Measurements from ENCODE around the gene MUC5B. TPM values are rescaled to one million over a fixed set of nuclear protein-coding genes. Genes with fewer than 3 reads are reported as not detected.

MUC5B gene
- total RNA-seq, 1 donor from 2014 or later = not detected

DNA sequence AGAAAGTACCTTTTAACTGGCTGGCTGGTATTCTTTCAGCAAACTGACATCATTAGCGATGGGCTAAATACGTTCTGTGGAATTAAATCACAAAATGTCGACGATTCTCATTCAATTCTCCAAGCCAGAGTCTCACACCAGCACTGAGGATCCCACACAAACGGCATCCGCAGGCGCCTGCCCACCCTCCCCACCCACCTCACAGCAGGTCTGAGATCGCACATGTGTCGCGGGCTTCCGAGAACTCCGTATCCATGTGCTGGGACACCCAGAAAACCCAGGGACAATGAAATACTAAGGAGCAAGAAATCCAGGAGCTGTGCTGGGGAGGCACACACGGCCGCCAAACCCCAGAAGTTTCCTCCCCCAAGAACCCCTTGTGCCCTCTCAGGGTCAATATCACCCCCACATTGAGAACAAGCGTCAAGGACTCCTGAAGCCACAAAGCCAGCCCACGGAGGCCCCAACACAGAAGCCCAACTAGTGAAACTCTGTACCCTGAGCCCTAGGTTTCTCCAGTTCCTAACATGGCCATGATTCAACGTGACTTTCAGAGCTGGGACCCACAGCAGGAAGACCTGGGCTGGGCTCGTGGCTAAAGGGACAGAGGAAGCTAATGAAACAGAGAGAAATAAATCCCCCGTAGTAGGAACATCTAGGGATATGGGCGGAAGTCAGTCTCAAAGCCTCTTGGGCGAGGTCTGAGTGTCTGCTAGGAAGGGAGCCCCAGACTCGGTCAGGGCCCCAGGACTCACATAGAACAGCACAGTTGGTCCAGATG lies 78.5 kb downstream of the MUC5B start:
- DNase-seq (ENCODE audit: low spot score, unreplicated experiment) = peak; percentile 1
- no peak for TF ChIP-seq CTCF (IDR thresholded peaks at IDR 0.05; ENCODE audit: unreplicated experiment)

DNA sequence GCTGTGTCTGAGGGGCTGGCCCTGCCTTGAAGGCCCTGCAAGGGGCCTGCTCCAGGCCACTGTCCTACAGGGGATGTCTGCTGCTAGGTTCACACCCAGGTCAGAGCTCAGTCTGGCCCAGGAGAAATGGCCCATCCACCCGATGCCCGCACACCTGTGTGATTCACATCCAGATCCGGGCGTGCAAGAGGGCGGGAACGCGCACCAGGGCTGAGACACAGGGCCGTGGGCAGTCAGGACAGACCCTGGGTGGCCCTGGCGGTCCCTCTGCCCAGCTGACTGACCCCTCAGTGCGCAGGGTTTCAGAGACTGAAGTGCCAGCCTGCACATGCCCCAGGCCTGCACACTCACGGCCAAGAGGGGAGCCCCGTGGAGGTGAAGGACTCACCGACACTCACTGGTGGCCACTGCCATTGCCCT lies 79.2 kb downstream of the MUC5B start:
- no peak for TF ChIP-seq CTCF (IDR thresholded peaks at IDR 0.05; ENCODE audit: unreplicated experiment)
- no peaks in the 10 kb centered on the region for H3K27me3 Mint-ChIP-seq
- no peaks in the 10 kb centered on the region for H3K9me3 Mint-ChIP-seq (ENCODE audit: low read depth)
- H3K4me3 Mint-ChIP-seq (ENCODE audit: low read depth) = no peak overlapping the region
- peaks cover 1% of the 10 kb centered on the region for H3K36me3 Mint-ChIP-seq (ENCODE audit: insufficient read depth)
- peaks cover 40% of the 10 kb centered on the region for H3K4me1 Mint-ChIP-seq (ENCODE audit: low read depth)
- H3K27ac Mint-ChIP-seq = no peak overlapping the region
- DNase-seq (ENCODE audit: low spot score, unreplicated experiment) = no peak

More for the DNA sequence above, 78.5 kb downstream of the MUC5B start:
- peaks cover 1% of the 10 kb centered on the region for H3K36me3 Mint-ChIP-seq (ENCODE audit: insufficient read depth)
- H3K9me3 Mint-ChIP-seq (ENCODE audit: low read depth) = no peaks in the 10 kb centered on the region
- H3K27me3 Mint-ChIP-seq = no peaks in the 10 kb centered on the region
- H3K27ac Mint-ChIP-seq = no peak overlapping the region
- no peak overlapping the region for H3K4me3 Mint-ChIP-seq (ENCODE audit: low read depth)
- H3K4me1 Mint-ChIP-seq (ENCODE audit: low read depth) = peaks cover 37% of the 10 kb centered on the region

- DNase-seq (ENCODE audit: low spot score, unreplicated experiment) = no peak
- peaks cover 1% of the 10 kb centered on the region for H3K36me3 Mint-ChIP-seq (ENCODE audit: insufficient read depth)
- H3K27ac Mint-ChIP-seq = peak overlapping the region; percentile 62
- no peak overlapping the region for H3K4me3 Mint-ChIP-seq (ENCODE audit: low read depth)
- H3K4me1 Mint-ChIP-seq (ENCODE audit: low read depth) = peaks cover 40% of the 10 kb centered on the region
- no peaks in the 10 kb centered on the region for H3K9me3 Mint-ChIP-seq (ENCODE audit: low read depth)
- no peak for TF ChIP-seq CTCF (IDR thresholded peaks at IDR 0.05; ENCODE audit: unreplicated experiment)
- H3K27me3 Mint-ChIP-seq = no peaks in the 10 kb centered on the region
These were observed 79.7 kb downstream of the MUC5B start for GRCh38 chr11:1302461-1303125.

GRCh38 chr11:1303126-1303821 lies 80.4 kb downstream of the MUC5B start:
- no peak overlapping the region for H3K4me3 Mint-ChIP-seq (ENCODE audit: low read depth)
- H3K27ac Mint-ChIP-seq = no peak overlapping the region
- no peaks in the 10 kb centered on the region for H3K27me3 Mint-ChIP-seq
- no peaks in the 10 kb centered on the region for H3K9me3 Mint-ChIP-seq (ENCODE audit: low read depth)
- no peak for DNase-seq (ENCODE audit: low spot score, unreplicated experiment)
- H3K4me1 Mint-ChIP-seq (ENCODE audit: low read depth) = peaks cover 43% of the 10 kb centered on the region
- peaks cover 1% of the 10 kb centered on the region for H3K36me3 Mint-ChIP-seq (ENCODE audit: insufficient read depth)
- peak; percentile 27 for TF ChIP-seq CTCF (IDR thresholded peaks at IDR 0.05; ENCODE audit: unreplicated experiment)

GRCh38 chr11:1303973-1304372 lies 81.1 kb downstream of the MUC5B start:
- TF ChIP-seq CTCF (IDR thresholded peaks at IDR 0.05; ENCODE audit: unreplicated experiment) = no peak
- Mint-ChIP-seq H3K4me1 (ENCODE audit: low read depth) (peaks cover 44% of the 10 kb centered on the region), H3K9me3 (ENCODE audit: low read depth) (no peaks in the 10 kb centered on the region), H3K27ac (peak overlapping the region; percentile 65), H3K36me3 (ENCODE audit: insufficient read depth) (peaks cover 1% of the 10 kb centered on the region), H3K4me3 (ENCODE audit: low read depth) (peak overlapping the region; percentile 37), H3K27me3 (no peaks in the 10 kb centered on the region)
- DNase-seq (ENCODE audit: low spot score, unreplicated experiment) = no peak

Data from progenitor cell of endocrine pancreas (in vitro differentiated cells).